ENCODE results near the gene SLC35G2.

The SLC35G2 gene

DNA sequence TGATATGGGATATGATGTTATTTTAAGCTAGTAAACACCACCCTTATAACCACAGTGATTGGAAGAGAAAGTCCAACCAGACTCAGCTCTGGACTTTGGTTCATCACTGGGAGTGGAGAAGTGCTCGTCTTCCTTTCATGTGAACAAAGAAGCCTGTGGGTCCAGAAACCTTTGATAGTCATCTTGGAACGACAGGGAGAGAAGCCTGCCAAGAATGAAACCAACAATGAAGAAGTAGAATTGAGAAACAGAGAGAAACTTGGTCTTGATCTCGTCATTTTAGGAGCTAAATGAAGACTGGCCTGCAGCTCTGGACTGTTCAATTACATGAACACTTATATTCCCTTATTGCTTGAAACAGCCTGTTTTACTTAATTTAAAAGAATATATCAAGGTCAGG lies 13.1 kb upstream of the SLC35G2 start:
- H3K27me3 ChIP-seq (ENCODE audit: insufficient read depth, insufficient read length) = no peaks in the 10 kb centered on the region
- TF ChIP-seq YY1 (IDR thresholded peaks at IDR 0.05; ENCODE audit: insufficient read depth, insufficient read length) = no peak
- TF ChIP-seq SUZ12 (IDR thresholded peaks at IDR 0.05; ENCODE audit: extremely low read depth, insufficient read depth, insufficient read length) = no peak
- H3K9me3 ChIP-seq (ENCODE audit: insufficient read depth, low read length) = no peaks in the 10 kb centered on the region
- no peaks in the 10 kb centered on the region for H3K4me1 ChIP-seq (ENCODE audit: insufficient read depth, insufficient read length)
- no peaks in the 10 kb centered on the region for H3K36me3 ChIP-seq (ENCODE audit: insufficient read depth, insufficient read length, low read length)
- DNase-seq (ENCODE audit: low read depth, low spot score) = no peak
- no peak overlapping the region for H3K9ac ChIP-seq (ENCODE audit: insufficient read length, low read depth)
- H3K4me3 ChIP-seq (ENCODE audit: insufficient read length, low read depth) = no peak overlapping the region

DNA sequence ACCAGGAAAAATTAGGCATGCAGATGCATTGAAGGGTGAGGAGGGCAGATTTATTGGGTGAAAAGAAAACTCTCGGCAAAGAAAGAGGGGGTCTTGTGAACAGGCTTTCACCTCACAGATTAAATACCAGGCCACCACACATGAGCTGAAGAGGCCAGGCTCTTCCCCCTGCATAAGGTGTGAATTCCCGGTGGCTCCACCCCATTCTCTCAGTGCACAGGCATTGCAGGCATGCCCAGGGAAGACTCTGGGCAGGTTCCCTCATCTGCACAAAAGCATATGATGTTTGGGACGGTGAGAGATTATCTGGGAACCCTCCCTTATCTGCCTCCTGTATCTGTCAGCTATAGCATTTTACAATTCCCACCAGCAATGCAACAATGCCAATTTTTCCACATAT lies 7.2 kb upstream of the SLC35G2 start:
- TF ChIP-seq YY1 (IDR thresholded peaks at IDR 0.05; ENCODE audit: insufficient read depth, insufficient read length) (no peak), ZNF274 (IDR thresholded peaks at IDR 0.05; ENCODE audit: low read depth, low read length) (no peak), SUZ12 (IDR thresholded peaks at IDR 0.05; ENCODE audit: extremely low read depth, insufficient read depth, insufficient read length) (no peak)
- Histone ChIP-seq H3K9me3 (ENCODE audit: insufficient read depth, low read length) (peaks cover 9% of the 10 kb centered on the region; the same call in 1 of the 2 replicates), H3K36me3 (ENCODE audit: insufficient read depth, insufficient read length, low read length) (no peaks in the 10 kb centered on the region), H3K27me3 (ENCODE audit: insufficient read depth, insufficient read length) (no peaks in the 10 kb centered on the region), H3K4me3 (ENCODE audit: insufficient read length, low read depth) (no peak overlapping the region), H3K9ac (ENCODE audit: insufficient read length, low read depth) (no peak overlapping the region), H3K4me1 (ENCODE audit: insufficient read depth, insufficient read length) (no peaks in the 10 kb centered on the region)
- no peak for DNase-seq (ENCODE audit: low read depth, low spot score)

DNA sequence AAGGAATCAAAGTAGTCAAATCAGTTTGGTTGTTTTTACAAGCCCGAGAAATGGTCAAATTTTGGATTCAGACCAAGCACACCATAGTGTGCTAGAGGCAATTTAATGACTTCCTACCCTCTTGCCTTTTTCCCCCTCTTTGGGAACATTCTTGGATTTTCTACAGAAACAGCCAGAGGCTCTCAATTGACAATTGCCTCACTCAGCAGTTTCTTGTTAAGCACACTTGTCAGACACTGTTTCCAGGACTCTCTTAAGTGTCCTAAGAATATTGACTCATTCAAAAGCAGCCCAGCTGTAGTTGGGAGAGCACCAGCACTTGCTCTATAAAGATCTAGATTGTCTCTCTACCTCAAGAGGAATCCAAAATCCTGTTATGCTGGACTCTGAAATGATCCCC lies 1.5 kb upstream of the SLC35G2 start:
- Histone ChIP-seq H3K4me3 (ENCODE audit: insufficient read length, low read depth) (no peak overlapping the region), H3K9me3 (ENCODE audit: insufficient read depth, low read length) (no peaks in the 10 kb centered on the region), H3K27me3 (ENCODE audit: insufficient read depth, insufficient read length) (peaks cover 38% of the 10 kb centered on the region), H3K36me3 (ENCODE audit: insufficient read depth, insufficient read length, low read length) (no peaks in the 10 kb centered on the region), H3K9ac (ENCODE audit: insufficient read length, low read depth) (no peak overlapping the region), H3K4me1 (ENCODE audit: insufficient read depth, insufficient read length) (no peaks in the 10 kb centered on the region)
- TF ChIP-seq SUZ12 (IDR thresholded peaks at IDR 0.05; ENCODE audit: extremely low read depth, insufficient read depth, insufficient read length) (no peak), YY1 (IDR thresholded peaks at IDR 0.05; ENCODE audit: insufficient read depth, insufficient read length) (no peak), ZNF274 (IDR thresholded peaks at IDR 0.05; ENCODE audit: low read depth, low read length) (no peak)
- no peak for DNase-seq (ENCODE audit: low read depth, low spot score)

DNA sequence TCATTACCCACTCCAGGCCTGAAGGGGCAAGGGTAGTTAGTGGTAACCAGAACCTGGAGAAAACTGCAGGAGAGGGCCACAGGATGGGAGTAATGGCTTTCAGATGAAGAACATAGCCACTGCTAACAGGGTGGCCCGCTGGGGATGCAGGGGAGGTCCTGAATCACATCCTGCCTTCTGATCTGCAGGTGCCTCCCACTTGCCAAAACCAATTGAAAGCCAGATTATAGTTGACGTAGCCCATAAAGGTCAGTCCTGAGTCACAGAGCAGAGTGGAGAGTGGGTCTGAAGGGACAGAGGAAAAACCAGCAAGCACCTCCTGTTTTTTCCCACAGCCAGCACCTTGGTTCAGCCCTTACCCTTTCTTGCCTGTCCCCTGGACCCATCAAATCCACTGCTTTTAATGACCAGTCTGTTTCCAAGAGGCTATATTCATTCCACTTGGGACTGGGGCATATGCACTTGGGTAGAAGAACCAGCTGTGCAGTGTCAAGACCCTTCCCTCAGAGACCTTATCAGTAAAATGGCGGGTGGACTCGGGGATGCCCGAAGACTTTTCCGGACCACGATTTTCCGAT lies 646 bp upstream of the SLC35G2 start:
- Histone ChIP-seq H3K9ac (ENCODE audit: insufficient read length, low read depth) (peak overlapping the region; percentile 76), H3K4me3 (ENCODE audit: insufficient read length, low read depth) (peak overlapping the region; percentile 62), H3K9me3 (ENCODE audit: insufficient read depth, low read length) (no peaks in the 10 kb centered on the region), H3K4me1 (ENCODE audit: insufficient read depth, insufficient read length) (no peaks in the 10 kb centered on the region), H3K27me3 (ENCODE audit: insufficient read depth, insufficient read length) (peaks cover 38% of the 10 kb centered on the region), H3K36me3 (ENCODE audit: insufficient read depth, insufficient read length, low read length) (no peaks in the 10 kb centered on the region)
- no peak for DNase-seq (ENCODE audit: low read depth, low spot score)
- TF ChIP-seq SUZ12 (IDR thresholded peaks at IDR 0.05; ENCODE audit: extremely low read depth, insufficient read depth, insufficient read length) (no peak), YY1 (IDR thresholded peaks at IDR 0.05; ENCODE audit: insufficient read depth, insufficient read length) (no peak), ZNF274 (IDR thresholded peaks at IDR 0.05; ENCODE audit: low read depth, low read length) (no peak)

DNA sequence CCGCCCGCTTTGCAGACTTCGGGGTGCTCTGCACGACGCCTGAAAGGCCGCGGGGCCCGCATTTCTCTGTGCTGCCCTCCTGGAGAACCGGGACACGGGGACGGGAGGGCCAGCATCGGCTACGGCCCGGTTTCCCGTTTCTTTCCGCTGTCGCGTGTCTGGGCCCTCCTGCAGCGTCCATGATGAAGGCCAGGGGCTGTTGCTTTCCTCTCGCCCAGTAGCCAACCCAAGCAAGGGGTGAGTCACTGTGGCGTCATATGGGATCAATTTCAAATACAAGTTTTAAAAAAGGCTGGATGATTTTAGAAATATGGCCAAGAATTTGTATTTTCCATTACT lies 435 bp downstream of the SLC35G2 start:
- peak overlapping the region; percentile 75 for H3K9ac ChIP-seq (ENCODE audit: insufficient read length, low read depth)
- no peaks in the 10 kb centered on the region for H3K4me1 ChIP-seq (ENCODE audit: insufficient read depth, insufficient read length)
- H3K4me3 ChIP-seq (ENCODE audit: insufficient read length, low read depth) = peak overlapping the region; percentile 62
- no peaks in the 10 kb centered on the region for H3K9me3 ChIP-seq (ENCODE audit: insufficient read depth, low read length)
- no peak for TF ChIP-seq SUZ12 (IDR thresholded peaks at IDR 0.05; ENCODE audit: extremely low read depth, insufficient read depth, insufficient read length)
- no peak for TF ChIP-seq ZNF274 (IDR thresholded peaks at IDR 0.05; ENCODE audit: low read depth, low read length)
- no peak for TF ChIP-seq YY1 (IDR thresholded peaks at IDR 0.05; ENCODE audit: insufficient read depth, insufficient read length)
- H3K27me3 ChIP-seq (ENCODE audit: insufficient read depth, insufficient read length) = peaks cover 38% of the 10 kb centered on the region
- DNase-seq (ENCODE audit: low read depth, low spot score) = no peak
- H3K36me3 ChIP-seq (ENCODE audit: insufficient read depth, insufficient read length, low read length) = no peaks in the 10 kb centered on the region

DNA sequence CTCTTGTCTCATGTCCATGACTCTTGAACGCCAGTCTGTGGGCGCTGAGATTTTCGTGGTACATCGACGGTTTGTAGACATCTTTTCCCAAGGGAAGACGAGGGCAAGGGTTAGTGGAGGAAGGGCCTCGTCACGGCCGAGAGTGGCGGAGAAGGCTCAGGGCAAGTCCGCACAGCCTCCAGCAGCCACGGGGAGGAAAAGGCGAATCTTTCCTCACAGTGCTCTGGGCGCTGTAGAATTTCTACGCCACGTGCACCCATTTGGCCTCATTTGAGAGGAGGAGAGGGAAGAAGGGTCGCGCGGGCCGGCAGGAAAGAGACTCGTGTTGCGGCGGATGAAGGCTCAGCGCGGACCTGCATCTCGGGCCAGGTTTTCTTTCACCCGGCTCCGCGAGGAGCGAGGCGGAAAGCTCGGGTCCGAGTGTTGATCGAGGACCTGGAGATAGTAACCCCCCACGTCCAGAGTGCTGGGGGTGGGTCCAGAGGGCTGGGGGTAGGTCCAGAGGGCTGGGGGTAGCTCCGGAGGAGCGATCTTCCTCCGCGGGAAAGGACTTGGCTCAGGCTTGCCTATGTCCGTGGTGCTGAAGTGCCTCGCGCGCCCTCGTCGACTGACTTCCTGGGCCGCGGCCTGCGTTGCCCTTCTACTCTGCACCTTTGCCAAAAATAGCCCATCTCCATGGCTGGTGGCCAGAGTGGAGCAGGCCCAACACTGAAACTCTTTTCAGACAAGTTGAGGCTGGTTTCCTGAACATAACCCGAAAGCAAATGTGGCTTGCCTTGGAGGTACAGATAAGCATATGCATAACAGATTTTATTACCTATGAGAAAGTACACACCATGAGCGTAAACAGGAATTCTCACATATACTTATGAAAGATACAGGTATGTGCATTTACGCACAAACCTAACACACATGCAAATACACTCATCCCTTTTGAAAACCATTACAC lies 1.1 kb downstream of the SLC35G2 start:
- H3K9ac ChIP-seq (ENCODE audit: insufficient read length, low read depth) = peak overlapping the region; percentile 69
- DNase-seq (ENCODE audit: low read depth, low spot score) = peak; percentile 42

DNA sequence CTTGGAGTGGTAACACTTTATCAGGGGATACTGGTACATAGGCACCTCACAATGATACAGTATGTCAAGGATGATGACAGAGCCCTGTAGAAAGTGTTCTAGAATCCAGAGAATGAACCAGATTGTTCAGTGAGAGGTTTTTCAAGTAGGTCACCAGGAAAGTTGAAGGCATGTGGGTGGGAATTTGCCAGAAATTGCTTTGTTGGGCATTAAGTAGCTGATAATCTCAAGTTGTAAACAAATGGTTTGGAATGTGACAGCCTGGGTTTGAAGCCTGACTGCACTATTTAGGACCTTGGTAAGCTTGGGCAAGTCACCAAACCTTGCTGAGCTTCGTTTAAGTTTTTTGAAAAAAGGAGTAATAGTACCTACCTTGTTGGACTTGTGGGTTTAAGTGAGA lies 12.5 kb downstream of the SLC35G2 start:
- 0 out of 2 replicates have a peak, but pooled peaks cover 4% of the 10 kb centered on the region for H3K9me3 ChIP-seq (ENCODE audit: insufficient read depth, low read length)
- no peaks in the 10 kb centered on the region for H3K36me3 ChIP-seq (ENCODE audit: insufficient read depth, insufficient read length, low read length)
- no peak for TF ChIP-seq SUZ12 (IDR thresholded peaks at IDR 0.05; ENCODE audit: extremely low read depth, insufficient read depth, insufficient read length)
- no peak for TF ChIP-seq ZNF274 (IDR thresholded peaks at IDR 0.05; ENCODE audit: low read depth, low read length)
- no peak for TF ChIP-seq YY1 (IDR thresholded peaks at IDR 0.05; ENCODE audit: insufficient read depth, insufficient read length)
- H3K27me3 ChIP-seq (ENCODE audit: insufficient read depth, insufficient read length) = no peaks in the 10 kb centered on the region
- H3K9ac ChIP-seq (ENCODE audit: insufficient read length, low read depth) = no peak overlapping the region
- H3K4me3 ChIP-seq (ENCODE audit: insufficient read length, low read depth) = no peak overlapping the region
- no peak for DNase-seq (ENCODE audit: low read depth, low spot score)
- H3K4me1 ChIP-seq (ENCODE audit: insufficient read depth, insufficient read length) = no peaks in the 10 kb centered on the region

More for the DNA sequence above, 1.1 kb downstream of the SLC35G2 start:
- Histone ChIP-seq H3K36me3 (ENCODE audit: insufficient read depth, insufficient read length, low read length) (no peaks in the 10 kb centered on the region), H3K9me3 (ENCODE audit: insufficient read depth, low read length) (no peaks in the 10 kb centered on the region), H3K4me3 (ENCODE audit: insufficient read length, low read depth) (peak overlapping the region; percentile 62), H3K4me1 (ENCODE audit: insufficient read depth, insufficient read length) (no peaks in the 10 kb centered on the region), H3K27me3 (ENCODE audit: insufficient read depth, insufficient read length) (peaks cover 38% of the 10 kb centered on the region)
- TF ChIP-seq YY1 (IDR thresholded peaks at IDR 0.05; ENCODE audit: insufficient read depth, insufficient read length) (no peak), ZNF274 (IDR thresholded peaks at IDR 0.05; ENCODE audit: low read depth, low read length) (no peak), SUZ12 (IDR thresholded peaks at IDR 0.05; ENCODE audit: extremely low read depth, insufficient read depth, insufficient read length) (no peak)

All from NT2/D1 (cell line).